NCI-H1092 (cell line): ENCODE measurements around the gene CXCR5.
A peak's percentile ranks its signal among the peaks of the same experiment; 100 is the strongest.

Experiments
- DNase-seq: peaks from one replicate; lab custom pipeline; 2025; lab: John Stamatoyannopoulos, UW

Gene CXCR5

DNA sequence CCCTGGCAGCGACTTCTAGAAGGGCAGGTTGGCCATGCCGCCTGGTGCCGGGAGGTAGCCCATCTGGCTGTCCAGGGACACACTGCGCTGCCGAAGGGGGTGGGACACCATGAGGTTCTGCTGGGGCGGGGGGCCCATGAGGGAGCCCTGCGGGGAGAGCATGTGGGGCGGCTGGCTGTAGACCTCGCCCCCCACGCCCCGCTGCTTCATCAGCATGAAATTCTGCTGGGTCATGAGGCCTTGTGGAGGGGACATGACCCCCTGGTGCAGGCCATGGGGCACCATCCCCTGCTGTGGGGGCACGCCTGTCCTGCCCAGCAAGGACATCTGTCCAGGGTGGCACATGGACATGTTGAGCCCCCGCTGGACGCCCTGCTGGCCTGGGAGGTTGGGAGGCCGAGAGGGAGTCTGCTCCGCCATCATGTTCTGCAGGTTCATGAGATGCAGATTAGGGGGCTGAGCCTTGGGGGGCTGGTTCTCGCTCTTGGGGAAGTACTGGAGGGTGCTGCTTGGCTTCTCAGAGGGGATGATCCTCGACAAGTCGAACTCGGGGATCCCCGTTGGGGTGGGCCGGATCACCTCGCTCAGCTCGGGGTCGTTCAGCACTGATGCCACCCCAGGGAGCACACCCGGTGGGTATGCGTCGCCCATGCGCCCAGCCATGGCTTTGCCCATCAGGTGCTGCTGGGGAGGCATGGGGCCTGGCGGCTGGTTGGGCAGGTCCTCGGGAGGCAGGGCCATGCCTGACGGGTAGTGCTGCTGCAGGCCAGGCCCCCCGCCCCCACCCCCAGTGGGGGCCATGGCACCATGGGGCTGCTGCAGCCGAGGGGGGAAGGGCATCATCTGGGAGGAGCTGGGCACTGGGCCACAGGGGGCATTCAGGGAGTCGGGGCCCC, 15.0 kb downstream of the CXCR5 start:
- no peak for DNase-seq

DNA sequence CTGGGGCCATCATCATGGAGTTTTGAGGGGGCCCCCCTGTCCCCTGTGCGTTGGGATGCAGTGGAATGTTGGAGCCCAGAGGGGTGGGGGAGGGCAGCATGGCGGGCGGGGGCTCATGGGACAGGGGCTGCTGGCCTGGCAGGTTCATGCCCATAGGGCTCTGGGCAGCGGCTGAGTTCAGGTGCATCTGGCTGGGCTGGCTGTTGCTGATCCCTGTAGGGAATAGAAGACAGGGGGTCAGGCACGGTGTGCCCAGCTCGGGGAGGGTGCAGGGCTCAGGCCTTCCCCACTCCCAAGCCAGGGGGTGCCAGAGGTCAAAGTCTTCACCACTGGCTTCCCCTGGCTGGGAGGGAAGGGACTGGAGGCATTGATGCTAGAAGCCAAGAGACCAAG, 15.6 kb downstream of the CXCR5 start:
- no peak for DNase-seq

DNA sequence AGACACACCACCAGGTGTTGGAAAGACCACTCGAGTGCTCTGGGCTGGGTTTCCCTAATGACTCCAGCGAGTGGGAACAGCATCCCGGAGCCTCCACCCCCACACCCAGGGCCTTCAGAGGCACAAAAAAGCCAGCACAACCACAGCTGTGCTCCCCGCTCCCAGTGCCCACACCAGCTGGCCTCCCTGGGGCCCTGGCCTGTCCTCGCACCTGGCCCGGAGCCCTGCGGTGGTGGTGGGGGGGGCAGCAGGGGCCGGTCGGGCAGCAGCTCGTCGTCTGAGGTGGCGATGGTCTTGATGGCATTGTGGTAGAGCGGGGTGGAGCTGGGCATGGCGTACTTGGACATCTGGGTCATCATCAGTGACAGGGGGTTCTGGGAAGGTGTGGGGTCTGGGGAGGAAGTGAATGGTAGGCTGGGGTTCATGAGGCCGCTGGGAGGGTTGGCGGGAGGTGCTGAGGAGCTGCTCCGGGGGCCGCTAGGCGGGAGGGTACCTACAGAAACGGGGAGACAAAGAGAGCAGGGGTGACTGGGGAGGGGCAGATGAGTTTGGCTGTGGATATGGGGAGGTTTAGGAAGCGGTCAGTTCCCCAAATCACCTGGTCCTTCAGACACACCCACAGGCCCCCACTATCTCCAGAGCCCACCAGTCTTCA, 16.1 kb downstream of the CXCR5 start:
- no peak for DNase-seq

DNA sequence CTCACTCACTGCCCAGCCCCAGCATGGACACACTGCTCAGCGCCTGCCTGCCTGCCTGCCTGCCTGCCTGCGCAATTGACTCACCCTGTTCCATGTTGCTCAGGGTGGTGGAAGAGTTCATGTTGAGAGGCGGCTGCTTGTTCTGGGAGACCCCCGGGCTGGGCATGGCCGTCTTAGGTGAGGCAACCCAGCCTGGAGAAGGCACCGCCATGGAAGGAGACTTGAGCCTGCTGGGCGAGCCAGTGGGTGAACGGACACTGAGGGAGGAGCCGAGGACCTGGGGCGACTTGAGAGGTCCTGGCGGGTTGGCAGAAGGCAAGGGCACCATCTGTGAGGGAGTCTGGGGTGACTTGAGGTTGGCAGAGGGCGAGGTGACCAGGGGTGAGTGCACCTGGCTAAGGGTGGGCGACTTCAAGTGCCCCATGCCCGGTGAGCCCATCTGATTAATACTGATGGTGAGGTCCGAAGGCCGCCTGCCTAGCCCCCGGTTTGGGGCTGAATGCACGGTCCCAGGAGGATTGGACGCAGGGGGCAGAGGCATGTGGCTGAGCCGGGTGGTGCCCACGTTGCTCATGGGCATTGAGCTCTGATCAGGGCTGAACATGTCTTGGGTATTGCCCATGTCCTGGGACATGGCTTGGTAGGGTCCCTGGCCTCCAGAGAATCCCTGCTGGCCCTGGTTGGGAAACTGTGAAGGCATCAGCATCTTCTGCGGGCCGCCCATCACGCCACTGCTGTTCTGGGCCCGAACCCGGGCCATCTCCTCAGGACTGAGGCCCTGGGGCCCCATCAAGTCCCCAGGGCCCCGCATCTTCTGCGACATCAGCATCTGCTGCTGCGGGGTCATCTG, 17.1 kb downstream of the CXCR5 start:
- DNase-seq = no peak

DNA sequence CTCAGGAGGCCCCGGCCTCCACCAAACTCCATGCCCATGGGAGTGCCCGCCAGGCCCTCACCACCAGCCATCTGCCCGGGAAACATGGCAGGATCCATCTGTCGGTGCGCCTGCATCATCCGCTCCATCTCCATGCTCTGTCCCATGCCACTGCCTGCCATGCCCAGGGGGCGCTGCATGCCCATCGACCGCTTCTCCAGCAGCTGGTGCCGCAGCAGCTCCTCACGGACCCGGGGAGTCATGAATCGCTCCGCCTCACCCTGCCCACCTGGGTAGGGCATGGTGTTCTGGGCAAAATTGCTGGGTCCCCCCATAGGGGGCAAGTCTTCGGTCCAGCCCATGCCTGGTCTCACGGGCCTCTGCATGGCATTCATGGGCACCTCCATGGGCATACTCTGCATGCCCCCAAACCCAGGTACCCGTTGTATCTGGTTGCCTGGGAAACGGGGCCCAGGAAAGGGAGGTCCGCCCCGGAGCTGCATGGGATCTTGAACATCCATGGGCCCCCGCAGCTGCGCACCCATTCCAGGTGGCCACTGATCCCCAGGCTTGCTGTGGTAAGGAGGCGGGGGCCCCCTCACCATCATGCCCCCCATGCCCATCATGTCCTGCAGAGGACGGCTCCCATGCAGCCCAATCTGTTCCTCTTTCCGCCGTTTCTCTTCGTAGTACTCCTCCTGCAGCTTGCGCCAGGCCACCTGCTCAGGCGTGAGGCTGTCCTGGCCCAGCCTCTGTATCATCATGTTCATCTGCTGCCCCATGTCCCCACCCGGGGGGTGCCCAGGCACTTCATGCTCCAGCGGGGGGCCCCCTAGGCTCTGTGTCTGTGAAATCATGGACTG, 18.0 kb downstream of the CXCR5 start:
- DNase-seq = no peak

DNA sequence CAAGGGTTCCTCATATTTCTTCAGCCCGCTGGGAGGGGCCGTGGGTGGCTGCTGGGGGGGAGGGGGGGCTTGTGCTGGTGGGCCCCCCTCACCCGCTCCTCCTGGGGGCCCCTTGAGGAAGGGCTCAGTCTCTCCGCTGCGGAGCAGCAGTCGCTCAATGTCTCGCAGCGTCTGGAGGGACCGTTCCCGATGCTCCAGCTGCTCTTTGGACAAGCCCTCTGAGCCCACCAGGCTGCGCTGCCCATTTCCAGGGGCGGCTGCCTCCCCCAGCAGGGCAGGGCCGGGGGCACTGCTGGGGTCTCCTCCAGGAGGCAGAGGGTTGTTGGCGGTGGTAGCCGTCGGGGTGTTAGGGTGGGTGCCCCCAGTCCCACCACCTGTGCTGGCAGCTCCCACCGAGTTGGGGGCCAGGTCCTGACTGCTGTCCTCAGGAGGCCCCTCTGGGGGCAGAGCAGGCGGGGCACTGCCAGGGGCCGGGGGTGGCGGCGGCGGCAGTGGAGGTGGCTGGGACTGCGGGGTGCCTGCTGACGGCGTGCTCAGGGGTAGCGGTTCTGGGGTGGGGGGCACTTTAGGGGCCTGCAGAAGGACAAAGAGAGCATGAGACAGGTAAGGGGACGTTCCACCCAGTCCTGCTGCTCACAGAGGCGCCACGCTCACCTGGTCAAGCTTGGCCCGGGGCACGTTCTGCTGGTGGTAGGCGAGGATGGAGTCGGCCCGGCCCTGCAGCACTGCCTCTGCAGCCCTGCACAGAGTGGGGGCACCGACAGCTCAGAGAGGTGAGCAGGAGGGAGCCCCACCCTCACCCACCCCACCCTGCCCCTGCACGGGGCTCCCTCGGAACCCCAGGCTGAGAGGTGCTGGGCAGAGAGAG, 18.9 kb downstream of the CXCR5 start:
- no peak for DNase-seq

DNA sequence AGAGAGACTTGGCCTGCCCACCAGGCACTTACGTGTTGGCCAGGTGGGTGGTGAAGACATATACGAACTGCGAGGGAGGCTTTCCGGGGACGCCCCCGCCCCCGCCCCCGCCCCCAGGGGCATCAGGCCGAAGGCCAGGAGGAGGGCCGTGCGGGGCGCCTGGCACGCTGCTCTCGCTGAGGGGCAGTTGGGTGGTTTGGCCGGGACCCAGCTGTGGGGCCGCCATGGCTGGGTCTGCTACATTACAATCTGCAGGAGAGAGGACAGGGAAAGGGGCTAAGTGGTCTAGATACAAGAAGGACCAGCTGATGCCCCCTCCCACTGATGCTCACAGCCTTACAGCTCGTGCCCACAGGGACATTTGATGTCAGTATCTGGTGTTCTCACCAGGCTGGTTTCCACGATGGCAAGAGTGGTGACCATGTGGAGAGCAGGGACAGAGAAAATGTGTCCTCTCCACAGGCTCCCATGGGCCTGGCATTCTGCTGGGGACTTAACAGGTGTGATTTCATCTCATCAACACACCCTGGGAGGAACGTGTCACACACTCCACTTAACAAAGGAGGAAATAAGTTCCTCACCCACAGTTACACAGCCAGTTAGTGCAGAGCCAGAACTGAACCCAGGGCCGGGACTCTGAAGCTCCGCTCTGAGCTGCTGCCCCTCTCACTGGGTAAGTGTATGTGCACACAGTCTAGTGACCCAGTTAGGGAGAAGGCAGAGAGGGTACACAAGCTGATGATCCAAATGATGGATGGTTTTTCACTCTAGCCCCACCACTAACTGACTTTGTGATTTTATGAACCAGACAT, 19.7 kb downstream of the CXCR5 start:
- DNase-seq = no peak

DNA sequence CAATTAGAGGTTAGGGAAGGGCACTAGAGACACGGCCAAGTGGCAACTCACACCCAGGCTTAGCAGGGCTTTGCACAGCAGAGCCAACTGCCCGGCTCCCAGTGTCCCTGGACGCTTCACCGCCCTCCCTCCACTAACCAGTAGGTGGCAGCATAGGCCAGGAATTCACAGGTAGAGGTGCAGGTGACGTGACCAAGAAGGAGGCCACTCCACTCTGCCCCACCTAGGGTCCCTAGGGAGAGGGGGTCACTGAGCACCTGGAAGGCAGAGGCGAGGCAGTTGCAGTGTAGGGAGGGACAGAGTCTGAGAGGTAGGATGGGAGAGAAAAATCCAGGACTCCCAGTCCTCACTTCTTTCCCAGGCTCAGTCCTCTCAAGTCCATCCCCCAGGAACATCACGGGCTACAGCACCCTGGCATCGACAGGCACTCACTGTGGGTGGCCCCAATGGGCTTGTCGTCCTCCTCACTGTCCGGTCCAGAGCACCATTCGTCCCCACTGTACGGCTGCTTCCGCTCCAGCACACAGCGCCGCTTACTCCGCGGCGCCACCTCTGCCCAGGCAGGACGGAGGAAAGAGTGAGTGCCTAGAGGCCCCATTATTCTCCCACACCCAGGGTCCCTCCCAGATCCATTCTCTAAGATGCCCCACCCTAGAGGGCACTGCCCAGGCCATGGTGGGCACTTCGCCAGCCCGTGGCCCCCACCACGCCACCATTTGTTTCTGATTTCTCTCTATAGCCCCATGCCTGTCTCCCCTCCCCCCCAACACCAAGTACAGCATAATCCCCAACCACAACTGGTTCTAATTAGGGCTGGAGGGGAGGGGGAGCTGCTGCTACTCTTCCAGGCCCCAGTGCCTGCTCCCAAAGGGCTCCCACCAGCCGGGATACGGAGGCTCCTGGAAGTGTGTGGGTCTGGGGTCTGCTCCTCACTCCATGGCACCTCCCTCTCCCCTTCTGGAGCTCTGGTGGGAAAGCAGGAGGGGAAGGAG, 23.7 kb downstream of the CXCR5 start:
- peak; percentile 81 for DNase-seq

DNA sequence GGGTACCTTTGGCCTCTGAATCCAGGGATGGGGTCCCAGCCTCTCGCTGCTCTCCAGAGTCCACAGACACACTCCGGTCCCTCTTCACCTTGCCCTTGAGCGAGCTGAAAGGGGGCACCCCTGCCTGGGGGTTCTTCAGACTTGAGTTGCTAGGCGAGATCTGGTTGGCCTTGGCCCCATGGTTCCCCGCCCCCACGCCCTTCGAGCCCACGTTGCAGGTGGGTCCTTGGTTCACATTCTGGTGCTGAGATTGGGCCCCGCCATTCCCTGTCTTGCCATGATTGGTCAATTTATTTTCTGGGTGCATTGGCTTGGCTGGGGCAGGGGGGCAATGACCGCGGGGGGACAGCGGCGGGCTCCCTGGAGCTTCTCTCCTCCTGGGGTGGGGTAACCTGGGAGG, 24.6 kb downstream of the CXCR5 start:
- DNase-seq = no peak

DNA sequence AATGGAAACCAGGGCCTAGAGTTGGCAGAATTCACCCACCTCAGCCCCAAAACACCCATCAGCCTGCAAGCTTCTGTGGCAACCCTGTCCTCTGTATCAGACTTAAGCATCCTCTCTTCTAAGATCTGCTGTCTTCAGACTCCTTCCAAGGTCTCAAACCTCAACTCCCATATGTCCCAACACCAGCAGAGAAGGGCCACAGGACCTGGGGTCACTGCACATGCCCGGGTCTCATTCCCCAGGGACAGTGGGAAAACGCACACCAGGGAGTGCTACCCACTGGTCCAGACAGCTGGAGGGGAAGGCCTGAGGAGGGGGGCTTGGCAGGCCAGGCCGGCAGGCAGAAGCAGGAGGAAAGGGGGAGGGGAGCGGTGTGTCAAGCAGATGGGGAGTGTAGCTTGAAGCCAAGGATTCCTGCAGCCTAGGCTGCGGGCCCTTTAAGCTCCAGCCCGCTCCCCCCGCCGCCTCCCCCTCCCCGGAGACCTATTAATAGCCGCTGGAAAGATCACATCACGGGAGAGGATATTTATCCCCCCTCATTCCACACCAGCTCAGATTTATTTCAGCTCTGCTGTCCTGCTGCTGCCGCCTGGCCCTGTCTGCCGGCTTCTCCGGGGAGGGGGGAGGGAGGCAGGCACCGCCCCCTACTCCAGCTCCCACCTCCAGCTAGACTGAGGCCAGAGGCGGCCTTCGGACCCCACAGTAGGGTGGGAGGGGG, 25.4 kb downstream of the CXCR5 start:
- DNase-seq = peak; percentile 37

DNA sequence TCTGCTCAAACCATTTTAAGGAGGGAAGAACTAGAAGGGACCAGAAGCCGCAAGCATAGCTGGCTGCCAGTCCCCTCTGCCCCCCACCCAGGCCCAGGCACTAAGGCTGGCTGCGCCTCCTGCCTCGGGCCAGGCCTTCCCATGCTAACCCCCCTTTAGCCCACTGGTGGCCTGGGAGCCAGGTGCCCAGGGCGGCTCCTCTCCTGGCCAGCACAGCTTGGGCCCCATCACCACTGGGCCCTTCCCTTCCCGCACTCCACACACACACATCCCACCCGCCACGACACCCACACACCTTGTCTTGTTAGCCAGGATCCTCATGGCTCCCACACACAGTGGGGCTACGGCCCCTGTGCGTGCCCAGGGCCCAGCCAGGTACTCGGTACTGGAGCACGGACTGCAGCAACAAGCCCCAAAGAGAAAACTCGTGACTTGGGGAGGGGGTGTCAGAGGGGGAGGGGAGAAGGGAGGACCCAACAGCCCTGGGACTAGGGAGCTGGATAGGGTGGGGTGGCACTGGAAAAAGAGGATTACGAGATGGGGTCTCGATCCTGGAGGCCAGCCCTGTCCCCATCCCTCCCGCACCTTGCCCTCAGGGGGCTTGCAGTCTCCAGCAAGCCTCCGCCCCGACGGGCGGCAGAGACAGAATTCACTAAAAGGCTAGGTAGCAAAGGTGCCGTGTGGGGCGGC, 26.1 kb downstream of the CXCR5 start:
- DNase-seq = no peak

DNA sequence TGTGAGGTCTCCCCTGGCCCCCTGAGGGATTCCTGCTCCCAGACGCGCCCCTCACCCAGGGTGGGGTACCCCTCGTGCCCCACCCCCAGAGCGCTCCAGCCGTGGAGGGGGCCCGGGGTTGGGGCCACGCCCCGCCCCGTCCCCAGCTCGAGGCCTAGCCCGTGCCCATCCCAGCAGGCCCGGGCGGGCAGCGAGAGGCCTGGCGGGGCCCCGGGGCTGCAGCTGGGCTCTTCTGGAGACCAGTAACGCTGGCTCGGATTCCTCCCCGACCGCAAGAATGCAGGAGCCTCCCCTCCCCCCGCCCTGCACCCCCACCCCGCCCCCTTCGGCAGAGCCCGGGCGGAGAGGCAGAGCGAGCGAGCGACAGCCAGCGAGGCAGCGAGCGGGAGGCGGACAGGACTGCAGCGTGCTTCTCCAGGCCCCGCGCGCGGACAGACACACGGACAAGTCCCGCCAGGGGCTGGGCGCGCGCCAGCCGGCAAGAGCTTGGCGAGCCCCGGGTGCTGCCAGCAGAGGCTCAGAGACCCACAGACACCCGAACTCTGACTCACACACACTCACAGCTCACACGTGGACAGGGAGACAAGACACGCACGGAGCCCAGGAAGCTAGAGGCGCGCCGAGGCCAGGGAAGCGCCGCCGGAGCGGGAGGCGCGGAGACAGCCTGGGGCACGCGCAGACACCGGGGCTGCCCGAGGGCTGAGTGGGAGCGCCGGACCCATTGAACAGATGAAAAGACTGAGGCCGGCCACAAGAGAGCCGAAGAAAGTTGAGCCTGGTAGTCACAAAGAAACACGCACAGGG, 26.8 kb downstream of the CXCR5 start:
- DNase-seq = no peak

DNA sequence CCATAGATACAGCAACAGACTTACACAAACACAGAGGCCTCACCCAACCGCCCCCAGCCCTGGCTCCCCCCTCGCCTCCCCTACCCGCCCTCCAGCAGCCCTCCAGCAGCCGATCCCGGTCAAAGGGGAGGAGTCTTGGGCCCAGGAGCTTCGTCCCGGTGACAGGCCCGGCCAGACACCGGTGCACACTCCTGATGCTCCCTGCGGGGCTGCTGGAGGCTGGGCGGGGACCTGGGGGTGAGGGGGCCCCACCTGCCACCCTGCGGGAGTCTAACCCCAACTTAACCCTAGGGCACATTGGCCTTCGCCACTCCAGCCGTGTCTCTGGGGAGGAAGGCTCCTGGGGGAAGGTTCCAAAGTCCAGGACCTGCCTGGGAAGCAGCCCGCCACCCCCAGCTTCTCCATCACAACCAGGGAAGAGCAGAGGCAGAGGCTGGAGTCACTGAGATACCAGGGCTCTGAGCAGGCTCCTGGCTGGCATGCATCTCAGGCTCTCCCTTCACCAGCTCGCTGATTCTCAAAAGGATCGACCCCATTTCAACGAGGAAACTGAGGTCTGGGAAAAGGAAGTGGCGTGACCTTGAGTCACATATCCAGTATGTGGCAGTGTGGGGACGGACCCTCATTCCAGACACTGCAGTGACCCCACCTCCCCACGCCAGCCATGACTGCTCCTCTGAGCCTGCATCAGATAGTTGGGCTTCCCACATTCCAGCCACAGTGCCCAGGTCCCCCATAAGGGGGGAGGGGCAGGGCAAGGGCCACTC, 27.6 kb downstream of the CXCR5 start:
- no peak for DNase-seq

DNA sequence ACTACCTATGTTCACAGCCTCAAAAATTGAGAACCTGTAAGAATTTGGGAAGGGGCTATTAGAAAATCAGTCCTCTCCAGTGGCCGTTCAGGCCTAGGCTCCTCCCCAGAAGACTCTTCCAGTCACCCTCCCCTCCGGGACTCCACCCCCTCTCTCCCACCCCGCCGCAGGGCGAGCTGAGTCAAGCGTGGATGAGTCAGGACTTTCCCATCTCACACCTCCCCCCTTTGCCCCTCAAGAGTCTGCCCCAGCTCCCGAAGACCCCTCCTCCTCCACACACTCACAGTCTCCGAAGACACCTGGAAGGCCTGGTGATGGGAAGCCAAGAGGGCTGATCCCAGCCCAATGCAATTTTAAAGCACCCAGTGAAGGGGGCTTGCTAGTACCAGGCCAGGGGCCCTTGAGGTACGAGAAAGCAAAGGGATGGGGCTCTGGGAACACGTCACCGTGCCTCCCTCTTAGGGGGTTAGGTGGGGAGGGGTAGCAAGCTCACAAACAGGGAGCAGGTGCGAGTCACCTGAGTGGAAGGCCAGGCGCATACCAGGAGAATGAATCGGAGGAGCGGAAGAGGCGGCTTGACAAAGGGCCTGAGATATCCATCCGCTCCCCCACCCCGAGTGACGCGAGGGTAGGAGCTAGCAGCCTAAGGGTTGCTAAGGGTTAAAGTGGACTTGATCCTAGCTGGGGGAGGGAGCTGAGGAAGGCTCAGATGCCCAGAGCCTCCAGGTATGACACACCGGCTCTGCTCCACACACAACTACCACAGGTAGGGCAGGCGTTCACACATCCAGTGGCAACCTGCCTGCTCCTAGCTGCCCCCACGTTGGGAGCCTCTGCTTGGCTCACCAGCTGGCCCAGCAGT, 28.4 kb downstream of the CXCR5 start:
- DNase-seq = no peak
